ENCODE results near the gene THBS3. TPM values are rescaled to one million over a fixed set of nuclear protein-coding genes. Genes with fewer than 3 reads are reported as not detected.

THBS3 gene
- total RNA-seq, 2 experiments from 2014 or later: 11.1 to 28.7 TPM

GRCh38 chr1:155179112-155180031 is 28.3 kb downstream of the THBS3 start:
- no peak for DNase-seq (ENCODE audit: low spot score)
- TF ChIP-seq CTCF (conservative IDR thresholded peaks at IDR 0.05; ENCODE audit: low read length) (no peak), EZH2phosphoT487 (IDR thresholded peaks at IDR 0.05; ENCODE audit: borderline replicate concordance, low read depth, low read length) (no peak)

GRCh38 chr1:155178441-155179111 is 29.1 kb downstream of the THBS3 start:
- no peak overlapping the region for H3K4me2 ChIP-seq (ENCODE audit: low read length)
- POLR2A ChIA-PET: interaction anchor here (1.2 kb wide), 1 partner anchor 48 kb away, joined by 4 read pairs; no protein-coding TSS in a partner anchor

More at GRCh38 chr1:155179112-155180031, 28.3 kb downstream of the THBS3 start:
- Histone ChIP-seq H3K4me3 (ENCODE audit: low read depth, low read length, poor library complexity, severe bottlenecking) (no peak overlapping the region), H3K27ac (ENCODE audit: low read depth, low read length, poor library complexity, severe bottlenecking) (no peak overlapping the region), H3K4me1 (ENCODE audit: insufficient read depth, low read length, poor library complexity, severe bottlenecking) (peaks cover 15% of the 10 kb centered on the region), H2AFZ (ENCODE audit: low read length) (no peak overlapping the region), H3K79me2 (ENCODE audit: insufficient read depth, low read depth, low read length) (no peaks in the 10 kb centered on the region), H3K9me2 (ENCODE audit: insufficient read depth, low read length) (no peaks in the 10 kb centered on the region), H3K36me3 (ENCODE audit: insufficient read depth, low read length) (no peaks in the 10 kb centered on the region), H3K9me3 (ENCODE audit: low read length) (no peaks in the 10 kb centered on the region), H3K4me2 (ENCODE audit: low read length) (no peak overlapping the region), H4K20me1 (ENCODE audit: insufficient read depth, low read length) (no peaks in the 10 kb centered on the region)
- intact Hi-C loops (cut with micrococcal nuclease; ENCODE audit: unreplicated experiment): loop anchor here (5.0 kb wide), 1 partner anchor 143 kb away; the partner anchor contains the start of gene RUSC1
- ChIA-PET CTCF (ENCODE audit: unreplicated experiment) (no interaction called here), POLR2A (interaction anchor here (1.2 kb wide), 1 partner anchor 22 kb away, joined by 3 read pairs; no protein-coding TSS in a partner anchor)
- no TSS peak for BruUV-seq (replicated peaks)

More at GRCh38 chr1:155178441-155179111, 29.1 kb downstream of the THBS3 start:
- intact Hi-C loops (cut with micrococcal nuclease; ENCODE audit: unreplicated experiment): loop anchor here (5.0 kb wide), 1 partner anchor 144 kb away; the partner anchor contains the start of gene RUSC1
- Histone ChIP-seq H3K4me1 (ENCODE audit: insufficient read depth, low read length, poor library complexity, severe bottlenecking) (peaks cover 21% of the 10 kb centered on the region), H3K27ac (ENCODE audit: low read depth, low read length, poor library complexity, severe bottlenecking) (no peak overlapping the region), H3K9me2 (ENCODE audit: insufficient read depth, low read length) (no peaks in the 10 kb centered on the region), H3K4me3 (ENCODE audit: low read depth, low read length, poor library complexity, severe bottlenecking) (no peak overlapping the region), H3K36me3 (ENCODE audit: insufficient read depth, low read length) (no peaks in the 10 kb centered on the region), H3K79me2 (ENCODE audit: insufficient read depth, low read depth, low read length) (no peaks in the 10 kb centered on the region), H2AFZ (ENCODE audit: low read length) (no peak overlapping the region), H3K9me3 (ENCODE audit: low read length) (no peaks in the 10 kb centered on the region), H4K20me1 (ENCODE audit: insufficient read depth, low read length) (no peaks in the 10 kb centered on the region)
- no peak for TF ChIP-seq CTCF (conservative IDR thresholded peaks at IDR 0.05; ENCODE audit: low read length)
- TF ChIP-seq EZH2phosphoT487 (IDR thresholded peaks at IDR 0.05; ENCODE audit: borderline replicate concordance, low read depth, low read length): no peak
- no TSS peak for BruUV-seq (replicated peaks)
- CTCF ChIA-PET (ENCODE audit: unreplicated experiment): no interaction called here
- DNase-seq (ENCODE audit: low spot score): no peak
